GM12864 (cell line): Measurements from ENCODE around the gene CD63.

Source experiments
- DNase-seq: peaks from one replicate; pipeline ENCODE4 v3.0.0-alpha.2; 2011; ENCODE audit warnings: low read depth
- H3K4me3 ChIP-seq: 2 replicates; pipeline ENCODE4 v1.5.1; 2011; ENCODE audit warnings: mild to moderate bottlenecking, low read depth, low read length, control low read depth
- CTCF ChIP-seq: IDR thresholded peaks from 2 replicates; pipeline ENCODE4 v1.5.1; 2011; ENCODE audit warnings: low read depth, mild to moderate bottlenecking, moderate library complexity, low read length, control low read depth, inconsistent platforms; ENCODE audit errors: missing control alignments

Gene CD63

GRCh38 chr12:55707841-55708694 lies 20.7 kb downstream of the CD63 start, which contains the start of gene ITGA7:
TSS of gene ITGA7 (minus strand) at chr12:55707904. CDS start at chr12:55707682, 222 bp downstream.
- peak within 1 kb of the TSS; percentile 42 for H3K4me3 ChIP-seq
- no peak for DNase-seq
- TF ChIP-seq CTCF: no peak

- TF ChIP-seq CTCF: no peak
- no peak overlapping the region for H3K4me3 ChIP-seq
- DNase-seq: no peak
These were observed 21.6 kb downstream of the CD63 start for GRCh38 chr12:55707219-55707671.

GRCh38 chr12:55706568-55707218 lies 22.1 kb downstream of the CD63 start:
- DNase-seq: no peak
- H3K4me3 ChIP-seq: no peak overlapping the region

GRCh38 chr12:55705782-55706402 lies 22.9 kb downstream of the CD63 start:
- peak; percentile 53 for TF ChIP-seq CTCF
- no peak for DNase-seq
- no peak overlapping the region for H3K4me3 ChIP-seq

More at GRCh38 chr12:55706568-55707218, 22.1 kb downstream of the CD63 start:
- no peak for TF ChIP-seq CTCF

GRCh38 chr12:55704824-55705718 lies 23.7 kb downstream of the CD63 start:
- no peak for TF ChIP-seq CTCF
- H3K4me3 ChIP-seq: no peak overlapping the region
- no peak for DNase-seq
